ENCODE results near the gene GRIK2.

- no peak for TF ChIP-seq CTCF (IDR thresholded peaks at IDR 0.05; ENCODE audit: extremely low read depth in 1 of 2, insufficient read depth in 1 of 2, low read depth in 1 of 2, low read length in 2 of 2)
- no peak for TF ChIP-seq EZH2 (IDR thresholded peaks at IDR 0.05; ENCODE audit: borderline replicate concordance, low read depth, low read length, severe bottlenecking)
- no peak for TF ChIP-seq POLR2A (IDR thresholded peaks at IDR 0.05; ENCODE audit: low read depth, low read length)
- no peak for TF ChIP-seq POLR2AphosphoS5 (IDR thresholded peaks at IDR 0.05; ENCODE audit: insufficient read depth, low read depth, low read length)
- no peak for TF ChIP-seq MYC (IDR thresholded peaks at IDR 0.05; ENCODE audit: low read depth, low read length)
- no peak for TF ChIP-seq JUN (IDR thresholded peaks at IDR 0.05; ENCODE audit: borderline replicate concordance, insufficient read depth, insufficient read length, low read depth)
- TF ChIP-seq MAX (IDR thresholded peaks at IDR 0.05; ENCODE audit: insufficient read depth, insufficient read length) = no peak
- TF ChIP-seq FOS (IDR thresholded peaks at IDR 0.05; ENCODE audit: borderline replicate concordance, insufficient read depth, low read length) = no peak
Observed at GRCh38 chr6:101840100-101840499, 446.6 kb downstream of the GRIK2 start.

All from endothelial cell of umbilical vein (primary cell).